ENCODE results near the gene LRRFIP2.

- TF ChIP-seq POLR2A (IDR thresholded peaks at IDR 0.05) (no peak), CTCF (IDR thresholded peaks at IDR 0.05) (no peak), POLR2AphosphoS5 (IDR thresholded peaks at IDR 0.05) (peak in 1 of 3 donors; percentile 14), EP300 (IDR thresholded peaks at IDR 0.05) (no peak)
Measured at GRCh38 chr3:37183976-37184375, 9.6 kb upstream of the LRRFIP2 start.

Data from suprapubic skin (tissue), 4 donors.